ENCODE measurements around the gene FHOD3. TPM values are rescaled to one million over a fixed set of nuclear protein-coding genes. Genes with fewer than 3 reads are reported as not detected.

Gene FHOD3
- total RNA-seq, 1 experiment from 2014 or later = 10.6 TPM

DNA sequence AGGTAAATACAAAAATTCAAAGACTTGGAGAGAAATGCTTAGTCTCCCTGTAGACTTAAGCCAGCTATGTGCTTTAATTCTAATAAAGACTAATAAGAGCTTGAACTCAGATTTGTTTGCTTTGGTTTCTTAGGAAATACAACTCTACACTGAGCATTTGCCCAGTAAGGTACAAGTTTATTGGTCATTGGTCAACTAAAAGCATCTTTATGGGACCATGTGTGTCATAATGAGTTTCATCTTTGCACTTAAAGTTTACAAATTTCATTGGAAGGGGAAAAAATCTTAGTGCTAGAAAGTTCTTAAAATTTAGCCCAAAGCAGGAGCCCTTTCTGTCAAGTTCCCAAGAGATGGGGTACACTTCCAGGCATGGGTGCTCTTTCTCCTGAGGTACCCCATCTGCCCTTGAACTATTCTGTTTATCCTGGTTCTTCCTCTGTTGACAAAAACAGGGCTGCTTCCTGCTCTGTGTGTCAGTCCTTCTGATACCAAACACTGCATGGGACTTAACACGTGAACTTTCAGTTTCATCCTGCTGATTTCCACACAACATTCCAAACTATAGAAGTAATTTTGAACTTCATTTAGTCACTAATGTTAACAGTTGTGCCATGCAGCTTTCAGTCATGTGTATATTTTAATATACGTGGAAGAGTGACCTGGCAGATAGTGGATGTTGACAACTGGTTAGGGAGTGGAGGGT lies 331.1 kb downstream of the FHOD3 start:
- CTCF ChIA-PET = no interaction called here
- DNase-seq = no peak
- POLR2A ChIA-PET (ENCODE audit: unreplicated experiment) = no interaction called here

DNA sequence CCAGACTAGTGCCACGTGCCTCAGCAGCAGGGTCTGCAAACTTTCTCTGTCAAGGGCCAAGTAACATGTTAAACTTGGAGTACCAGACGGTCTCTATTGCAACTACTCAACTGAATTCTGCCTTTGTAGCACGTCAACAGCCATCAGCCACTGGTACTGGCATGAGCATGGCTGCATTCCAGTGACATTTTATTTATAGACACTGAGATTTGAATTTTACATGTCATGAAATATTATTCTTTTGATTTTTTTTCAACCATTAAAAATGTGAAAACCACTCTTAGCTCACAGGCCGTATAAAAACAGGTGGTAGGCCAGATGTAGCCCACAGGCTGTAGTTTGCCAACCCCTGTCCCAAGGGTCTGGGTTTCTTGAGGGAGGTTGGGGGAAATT lies 331.6 kb downstream of the FHOD3 start:
- H3K4me2 ChIP-seq = no peak overlapping the region
- no peaks in the 10 kb centered on the region for H3K4me1 ChIP-seq (replicated peaks; ENCODE audit: insufficient read depth)
- H4K20me1 ChIP-seq (ENCODE audit: insufficient read depth) = no peaks in the 10 kb centered on the region
- H3F3A ChIP-seq (ENCODE audit: insufficient read depth, low read depth) = no peaks in the 10 kb centered on the region
- no peaks in the 10 kb centered on the region for H3K79me2 ChIP-seq (ENCODE audit: low read depth)
- intact Hi-C loops (cut with micrococcal nuclease; ENCODE audit: unreplicated experiment) = no loop called here
- no peaks in the 10 kb centered on the region for H3K9me2 ChIP-seq (ENCODE audit: insufficient read depth)
- BruUV-seq (replicated peaks) = no TSS peak
- H3K9me3 ChIP-seq (ENCODE audit: insufficient read depth, low read depth) = no peaks in the 10 kb centered on the region
- ChIA-PET POLR2A (ENCODE audit: unreplicated experiment) (no interaction called here), CTCF (no interaction called here)
- TF ChIP-seq, protein P1, sequence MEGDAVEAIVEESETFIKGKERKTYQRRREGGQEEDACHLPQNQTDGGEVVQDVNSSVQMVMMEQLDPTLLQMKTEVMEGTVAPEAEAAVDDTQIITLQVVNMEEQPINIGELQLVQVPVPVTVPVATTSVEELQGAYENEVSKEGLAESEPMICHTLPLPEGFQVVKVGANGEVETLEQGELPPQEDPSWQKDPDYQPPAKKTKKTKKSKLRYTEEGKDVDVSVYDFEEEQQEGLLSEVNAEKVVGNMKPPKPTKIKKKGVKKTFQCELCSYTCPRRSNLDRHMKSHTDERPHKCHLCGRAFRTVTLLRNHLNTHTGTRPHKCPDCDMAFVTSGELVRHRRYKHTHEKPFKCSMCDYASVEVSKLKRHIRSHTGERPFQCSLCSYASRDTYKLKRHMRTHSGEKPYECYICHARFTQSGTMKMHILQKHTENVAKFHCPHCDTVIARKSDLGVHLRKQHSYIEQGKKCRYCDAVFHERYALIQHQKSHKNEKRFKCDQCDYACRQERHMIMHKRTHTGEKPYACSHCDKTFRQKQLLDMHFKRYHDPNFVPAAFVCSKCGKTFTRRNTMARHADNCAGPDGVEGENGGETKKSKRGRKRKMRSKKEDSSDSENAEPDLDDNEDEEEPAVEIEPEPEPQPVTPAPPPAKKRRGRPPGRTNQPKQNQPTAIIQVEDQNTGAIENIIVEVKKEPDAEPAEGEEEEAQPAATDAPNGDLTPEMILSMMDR (conservative IDR thresholded peaks at IDR 0.05) = no peak
- TF ChIP-seq EZH2 (IDR thresholded peaks at IDR 0.05; ENCODE audit: low read depth) = no peak
- no peak overlapping the region for H3K27ac ChIP-seq
- H3K36me3 ChIP-seq (ENCODE audit: low read depth) = no peaks in the 10 kb centered on the region
- H3K4me3 ChIP-seq = no peak overlapping the region
- no peak for DNase-seq
- H3K27me3 ChIP-seq (ENCODE audit: insufficient read depth, low read depth) = no peaks in the 10 kb centered on the region
- H2AFZ ChIP-seq = no peak overlapping the region

More for the DNA sequence above, 331.1 kb downstream of the FHOD3 start:
- Histone ChIP-seq H3K4me2 (no peak overlapping the region), H3K27me3 (ENCODE audit: insufficient read depth, low read depth) (no peaks in the 10 kb centered on the region), H3K36me3 (ENCODE audit: low read depth) (no peaks in the 10 kb centered on the region), H3K27ac (no peak overlapping the region), H3K9me2 (ENCODE audit: insufficient read depth) (no peaks in the 10 kb centered on the region), H3K4me3 (no peak overlapping the region), H3K9me3 (ENCODE audit: insufficient read depth, low read depth) (no peaks in the 10 kb centered on the region), H3K79me2 (ENCODE audit: low read depth) (no peaks in the 10 kb centered on the region), H4K20me1 (ENCODE audit: insufficient read depth) (no peaks in the 10 kb centered on the region), H3F3A (ENCODE audit: insufficient read depth, low read depth) (no peaks in the 10 kb centered on the region), H3K4me1 (replicated peaks; ENCODE audit: insufficient read depth) (no peaks in the 10 kb centered on the region), H2AFZ (no peak overlapping the region)
- no peak for TF ChIP-seq EZH2 (IDR thresholded peaks at IDR 0.05; ENCODE audit: low read depth)
- TF ChIP-seq, protein P1 (conservative IDR thresholded peaks at IDR 0.05) = no peak
- no TSS peak for BruUV-seq (replicated peaks)
- intact Hi-C loops (cut with micrococcal nuclease; ENCODE audit: unreplicated experiment) = no loop called here

DNA sequence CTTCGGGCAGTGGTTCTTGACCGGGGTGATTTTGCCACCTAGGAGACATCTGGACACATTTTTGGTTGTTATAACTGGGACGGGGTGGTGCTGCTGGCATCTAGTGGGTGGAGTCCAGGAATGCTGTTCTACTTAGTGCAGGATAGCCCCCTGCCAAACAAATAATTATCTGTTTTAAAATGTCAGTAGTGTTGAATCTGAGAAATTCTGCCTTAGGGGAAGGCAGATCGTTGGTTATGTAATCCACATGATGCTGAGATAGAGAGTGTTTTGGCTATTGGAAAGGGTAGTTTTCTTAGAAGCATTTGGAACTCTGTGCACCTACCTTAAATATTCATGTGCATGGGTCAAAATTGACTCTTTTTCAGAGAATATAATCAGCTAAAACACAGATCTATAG lies 332.3 kb downstream of the FHOD3 start:
- Histone ChIP-seq H3K4me1 (replicated peaks; ENCODE audit: insufficient read depth) (no peaks in the 10 kb centered on the region), H3F3A (ENCODE audit: insufficient read depth, low read depth) (no peaks in the 10 kb centered on the region), H3K79me2 (ENCODE audit: low read depth) (no peaks in the 10 kb centered on the region), H3K9me2 (ENCODE audit: insufficient read depth) (no peaks in the 10 kb centered on the region), H3K36me3 (ENCODE audit: low read depth) (no peaks in the 10 kb centered on the region), H3K4me3 (no peak overlapping the region), H3K27ac (no peak overlapping the region), H4K20me1 (ENCODE audit: insufficient read depth) (no peaks in the 10 kb centered on the region), H3K9me3 (ENCODE audit: insufficient read depth, low read depth) (no peaks in the 10 kb centered on the region), H2AFZ (no peak overlapping the region), H3K4me2 (no peak overlapping the region), H3K27me3 (ENCODE audit: insufficient read depth, low read depth) (no peaks in the 10 kb centered on the region)
- no peak for TF ChIP-seq EZH2 (IDR thresholded peaks at IDR 0.05; ENCODE audit: low read depth)
- CTCF ChIA-PET = no interaction called here
- no peak for DNase-seq
- intact Hi-C loops (cut with micrococcal nuclease; ENCODE audit: unreplicated experiment) = no loop called here
- no TSS peak for BruUV-seq (replicated peaks)
- POLR2A ChIA-PET (ENCODE audit: unreplicated experiment) = no interaction called here

DNA sequence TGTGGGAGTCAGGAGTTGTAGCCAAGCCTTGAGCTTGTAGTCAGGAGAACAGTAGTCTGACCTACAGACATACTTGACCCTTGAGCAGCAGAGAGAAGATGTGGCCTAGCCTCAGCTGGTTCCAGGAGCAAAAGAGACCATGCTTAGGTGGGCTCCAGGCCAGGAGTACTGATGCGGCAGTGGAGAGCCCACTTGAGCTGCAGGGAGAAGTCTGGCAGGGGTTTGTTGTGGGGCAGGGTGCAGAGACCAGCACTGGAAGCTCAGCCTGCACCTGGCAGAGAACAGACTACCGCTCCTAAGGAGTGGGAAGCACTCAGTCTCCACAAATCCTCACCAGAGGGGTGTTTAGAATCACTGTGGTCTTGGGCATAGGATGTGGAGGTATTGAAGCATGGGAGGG lies 333.4 kb downstream of the FHOD3 start:
- CTCF ChIA-PET = no interaction called here
- H3K4me2 ChIP-seq = no peak overlapping the region
- no peak for TF ChIP-seq EZH2 (IDR thresholded peaks at IDR 0.05; ENCODE audit: low read depth)
- TF ChIP-seq, protein P1 (conservative IDR thresholded peaks at IDR 0.05) = no peak
- H3K9me2 ChIP-seq (ENCODE audit: insufficient read depth) = no peaks in the 10 kb centered on the region
- H4K20me1 ChIP-seq (ENCODE audit: insufficient read depth) = no peaks in the 10 kb centered on the region
- H3K79me2 ChIP-seq (ENCODE audit: low read depth) = no peaks in the 10 kb centered on the region
- H3K36me3 ChIP-seq (ENCODE audit: low read depth) = no peaks in the 10 kb centered on the region
- H3K27me3 ChIP-seq (ENCODE audit: insufficient read depth, low read depth) = no peaks in the 10 kb centered on the region
- H2AFZ ChIP-seq = no peak overlapping the region
- H3F3A ChIP-seq (ENCODE audit: insufficient read depth, low read depth) = no peaks in the 10 kb centered on the region
- BruUV-seq (replicated peaks) = no TSS peak
- POLR2A ChIA-PET (ENCODE audit: unreplicated experiment) = no interaction called here
- intact Hi-C loops (cut with micrococcal nuclease; ENCODE audit: unreplicated experiment) = no loop called here
- no peak overlapping the region for H3K27ac ChIP-seq
- H3K9me3 ChIP-seq (ENCODE audit: insufficient read depth, low read depth) = no peaks in the 10 kb centered on the region
- DNase-seq = no peak
- no peaks in the 10 kb centered on the region for H3K4me1 ChIP-seq (replicated peaks; ENCODE audit: insufficient read depth)
- no peak overlapping the region for H3K4me3 ChIP-seq

Data from PC-9 (cell line).